ENCODE data around the gene TNNT1. TPM values are rescaled to one million over a fixed set of nuclear protein-coding genes. Genes with fewer than 3 reads are reported as not detected.

Gene TNNT1
- total RNA-seq, 1 donor from 2014 or later = 5.5 TPM

GRCh38 chr19:55096061-55096701 lies 52.8 kb downstream of the TNNT1 start:
- Mint-ChIP-seq H3K27me3 (no peaks in the 10 kb centered on the region), H3K27ac (no peak overlapping the region), H3K36me3 (ENCODE audit: insufficient read depth) (peaks cover 4% of the 10 kb centered on the region), H3K9me3 (ENCODE audit: low read depth) (no peaks in the 10 kb centered on the region), H3K4me3 (ENCODE audit: low read depth) (no peak overlapping the region), H3K4me1 (ENCODE audit: low read depth) (no peaks in the 10 kb centered on the region)
- DNase-seq (ENCODE audit: low spot score, unreplicated experiment) = no peak
- no peak for TF ChIP-seq CTCF (IDR thresholded peaks at IDR 0.05; ENCODE audit: unreplicated experiment)

GRCh38 chr19:55095260-55096060 lies 53.5 kb downstream of the TNNT1 start:
- Mint-ChIP-seq H3K4me3 (ENCODE audit: low read depth) (no peak overlapping the region), H3K27ac (no peak overlapping the region), H3K27me3 (no peaks in the 10 kb centered on the region), H3K9me3 (ENCODE audit: low read depth) (no peaks in the 10 kb centered on the region), H3K4me1 (ENCODE audit: low read depth) (no peaks in the 10 kb centered on the region), H3K36me3 (ENCODE audit: insufficient read depth) (peaks cover 5% of the 10 kb centered on the region)
- no peak for TF ChIP-seq CTCF (IDR thresholded peaks at IDR 0.05; ENCODE audit: unreplicated experiment)
- no peak for DNase-seq (ENCODE audit: low spot score, unreplicated experiment)

GRCh38 chr19:55094456-55095259 lies 54.3 kb downstream of the TNNT1 start:
- Mint-ChIP-seq H3K36me3 (ENCODE audit: insufficient read depth) (peaks cover 3% of the 10 kb centered on the region), H3K27me3 (no peaks in the 10 kb centered on the region), H3K27ac (no peak overlapping the region), H3K4me3 (ENCODE audit: low read depth) (no peak overlapping the region), H3K4me1 (ENCODE audit: low read depth) (no peaks in the 10 kb centered on the region), H3K9me3 (ENCODE audit: low read depth) (no peaks in the 10 kb centered on the region)
- no peak for TF ChIP-seq CTCF (IDR thresholded peaks at IDR 0.05; ENCODE audit: unreplicated experiment)
- DNase-seq (ENCODE audit: low spot score, unreplicated experiment) = no peak

- Mint-ChIP-seq H3K27me3 (peaks cover 12% of the 10 kb centered on the region), H3K9me3 (ENCODE audit: low read depth) (no peaks in the 10 kb centered on the region), H3K27ac (no peak overlapping the region), H3K4me1 (ENCODE audit: low read depth) (peaks cover 10% of the 10 kb centered on the region), H3K4me3 (ENCODE audit: low read depth) (no peak overlapping the region), H3K36me3 (ENCODE audit: insufficient read depth) (peaks cover 3% of the 10 kb centered on the region)
- TF ChIP-seq CTCF (IDR thresholded peaks at IDR 0.05; ENCODE audit: unreplicated experiment) = no peak
- DNase-seq (ENCODE audit: low spot score, unreplicated experiment) = no peak
These were observed 56.3 kb downstream of the TNNT1 start for GRCh38 chr19:55092423-55093318.

All from progenitor cell of endocrine pancreas (in vitro differentiated cells).